ENCODE results near the gene SPO11.
A peak's percentile ranks its signal among the peaks of the same experiment; 100 is the strongest.

Gene SPO11

GRCh38 chr20:57315976-57316480, 13.6 kb upstream of the SPO11 start:
- H3K27me3 ChIP-seq (ENCODE audit: insufficient read depth, low read length), result no peaks in the 10 kb centered on the region
- H3K9me3 ChIP-seq (ENCODE audit: low read length), result no peaks in the 10 kb centered on the region
- H2AFZ ChIP-seq (ENCODE audit: low read depth, low read length), result no peak overlapping the region
- H3K4me3 ChIP-seq (ENCODE audit: low read length), result no peak overlapping the region
- no peaks in the 10 kb centered on the region for H3K36me3 ChIP-seq (ENCODE audit: insufficient read depth, low read length)
- H3K4me1 ChIP-seq (ENCODE audit: insufficient read depth, low read length), result no peaks in the 10 kb centered on the region

- Histone ChIP-seq H3K9me3 (ENCODE audit: low read length) (no peaks in the 10 kb centered on the region), H3K4me1 (ENCODE audit: insufficient read depth, low read length) (no peaks in the 10 kb centered on the region), H3K27me3 (ENCODE audit: insufficient read depth, low read length) (no peaks in the 10 kb centered on the region), H2AFZ (ENCODE audit: low read depth, low read length) (no peak overlapping the region), H3K4me3 (ENCODE audit: low read length) (no peak overlapping the region), H3K36me3 (ENCODE audit: insufficient read depth, low read length) (no peaks in the 10 kb centered on the region)
Observed at GRCh38 chr20:57316795-57317201, 12.8 kb upstream of the SPO11 start.

- Histone ChIP-seq H3K27me3 (ENCODE audit: insufficient read depth, low read length) (no peaks in the 10 kb centered on the region), H3K4me1 (ENCODE audit: insufficient read depth, low read length) (no peaks in the 10 kb centered on the region), H3K4me3 (ENCODE audit: low read length) (no peak overlapping the region), H3K9me3 (ENCODE audit: low read length) (no peaks in the 10 kb centered on the region), H2AFZ (ENCODE audit: low read depth, low read length) (no peak overlapping the region), H3K36me3 (ENCODE audit: insufficient read depth, low read length) (no peaks in the 10 kb centered on the region)
Observed at GRCh38 chr20:57317316-57317788, 12.3 kb upstream of the SPO11 start.

GRCh38 chr20:57317789-57318371, 11.7 kb upstream of the SPO11 start:
- Histone ChIP-seq H3K36me3 (ENCODE audit: insufficient read depth, low read length) (no peaks in the 10 kb centered on the region), H3K27me3 (ENCODE audit: insufficient read depth, low read length) (no peaks in the 10 kb centered on the region)

GRCh38 chr20:57319584-57319983, 10.0 kb upstream of the SPO11 start:
- no peaks in the 10 kb centered on the region for H3K36me3 ChIP-seq (ENCODE audit: insufficient read depth, low read length)
- H3K9me3 ChIP-seq (ENCODE audit: low read length), result no peaks in the 10 kb centered on the region
- H3K4me3 ChIP-seq (ENCODE audit: low read length), result no peak overlapping the region
- H3K27me3 ChIP-seq (ENCODE audit: insufficient read depth, low read length), result no peaks in the 10 kb centered on the region
- H3K4me1 ChIP-seq (ENCODE audit: insufficient read depth, low read length), result peaks cover 7% of the 10 kb centered on the region
- no peak overlapping the region for H2AFZ ChIP-seq (ENCODE audit: low read depth, low read length)

More at GRCh38 chr20:57317789-57318371, 11.7 kb upstream of the SPO11 start:
- no peak overlapping the region for H2AFZ ChIP-seq (ENCODE audit: low read depth, low read length)
- H3K4me1 ChIP-seq (ENCODE audit: insufficient read depth, low read length), result peaks cover 4% of the 10 kb centered on the region
- no peaks in the 10 kb centered on the region for H3K9me3 ChIP-seq (ENCODE audit: low read length)
- no peak overlapping the region for H3K4me3 ChIP-seq (ENCODE audit: low read length)

GRCh38 chr20:57320358-57320757, 9.2 kb upstream of the SPO11 start:
- Histone ChIP-seq H3K4me3 (ENCODE audit: low read length) (no peak overlapping the region), H3K4me1 (ENCODE audit: insufficient read depth, low read length) (peaks cover 7% of the 10 kb centered on the region), H3K27me3 (ENCODE audit: insufficient read depth, low read length) (no peaks in the 10 kb centered on the region), H3K36me3 (ENCODE audit: insufficient read depth, low read length) (no peaks in the 10 kb centered on the region), H2AFZ (ENCODE audit: low read depth, low read length) (no peak overlapping the region), H3K9me3 (ENCODE audit: low read length) (no peaks in the 10 kb centered on the region)

GRCh38 chr20:57321142-57321541, 8.5 kb upstream of the SPO11 start:
- H3K27me3 ChIP-seq (ENCODE audit: insufficient read depth, low read length), result no peaks in the 10 kb centered on the region

GRCh38 chr20:57322476-57322875, 7.1 kb upstream of the SPO11 start:
- H3K9me3 ChIP-seq (ENCODE audit: low read length), result no peaks in the 10 kb centered on the region
- peaks cover 17% of the 10 kb centered on the region for H3K4me1 ChIP-seq (ENCODE audit: insufficient read depth, low read length)
- no peaks in the 10 kb centered on the region for H3K27me3 ChIP-seq (ENCODE audit: insufficient read depth, low read length)
- no peak overlapping the region for H3K4me3 ChIP-seq (ENCODE audit: low read length)
- H3K36me3 ChIP-seq (ENCODE audit: insufficient read depth, low read length), result no peaks in the 10 kb centered on the region
- no peak overlapping the region for H2AFZ ChIP-seq (ENCODE audit: low read depth, low read length)

More at GRCh38 chr20:57321142-57321541, 8.5 kb upstream of the SPO11 start:
- Histone ChIP-seq H3K9me3 (ENCODE audit: low read length) (no peaks in the 10 kb centered on the region), H2AFZ (ENCODE audit: low read depth, low read length) (no peak overlapping the region), H3K4me1 (ENCODE audit: insufficient read depth, low read length) (peaks cover 7% of the 10 kb centered on the region), H3K4me3 (ENCODE audit: low read length) (no peak overlapping the region), H3K36me3 (ENCODE audit: insufficient read depth, low read length) (no peaks in the 10 kb centered on the region)

GRCh38 chr20:57323034-57323433, 6.6 kb upstream of the SPO11 start:
- H2AFZ ChIP-seq (ENCODE audit: low read depth, low read length), result no peak overlapping the region
- peaks cover 17% of the 10 kb centered on the region for H3K4me1 ChIP-seq (ENCODE audit: insufficient read depth, low read length)
- no peaks in the 10 kb centered on the region for H3K36me3 ChIP-seq (ENCODE audit: insufficient read depth, low read length)
- peak overlapping the region; percentile 5 for H3K4me3 ChIP-seq (ENCODE audit: low read length)
- H3K27me3 ChIP-seq (ENCODE audit: insufficient read depth, low read length), result no peaks in the 10 kb centered on the region
- H3K9me3 ChIP-seq (ENCODE audit: low read length), result no peaks in the 10 kb centered on the region

- no peaks in the 10 kb centered on the region for H3K27me3 ChIP-seq (ENCODE audit: insufficient read depth, low read length)
- peaks cover 17% of the 10 kb centered on the region for H3K4me1 ChIP-seq (ENCODE audit: insufficient read depth, low read length)
- no peaks in the 10 kb centered on the region for H3K9me3 ChIP-seq (ENCODE audit: low read length)
- no peak overlapping the region for H2AFZ ChIP-seq (ENCODE audit: low read depth, low read length)
- no peaks in the 10 kb centered on the region for H3K36me3 ChIP-seq (ENCODE audit: insufficient read depth, low read length)
- no peak overlapping the region for H3K4me3 ChIP-seq (ENCODE audit: low read length)
Observed at GRCh38 chr20:57325632-57326356, 3.8 kb upstream of the SPO11 start.

- Histone ChIP-seq H3K9me3 (ENCODE audit: low read length) (no peaks in the 10 kb centered on the region), H2AFZ (ENCODE audit: low read depth, low read length) (no peak overlapping the region), H3K4me3 (ENCODE audit: low read length) (no peak overlapping the region), H3K4me1 (ENCODE audit: insufficient read depth, low read length) (peaks cover 17% of the 10 kb centered on the region), H3K27me3 (ENCODE audit: insufficient read depth, low read length) (no peaks in the 10 kb centered on the region), H3K36me3 (ENCODE audit: insufficient read depth, low read length) (no peaks in the 10 kb centered on the region)
Observed at GRCh38 chr20:57326667-57327455, 2.7 kb upstream of the SPO11 start.

- H3K4me1 ChIP-seq (ENCODE audit: insufficient read depth, low read length), result peaks cover 14% of the 10 kb centered on the region
- no peaks in the 10 kb centered on the region for H3K27me3 ChIP-seq (ENCODE audit: insufficient read depth, low read length)
- H3K36me3 ChIP-seq (ENCODE audit: insufficient read depth, low read length), result no peaks in the 10 kb centered on the region
- no peaks in the 10 kb centered on the region for H3K9me3 ChIP-seq (ENCODE audit: low read length)
- H2AFZ ChIP-seq (ENCODE audit: low read depth, low read length), result no peak overlapping the region
- H3K4me3 ChIP-seq (ENCODE audit: low read length), result no peak overlapping the region
Observed at GRCh38 chr20:57327820-57328219, 1.8 kb upstream of the SPO11 start.

- Histone ChIP-seq H3K27me3 (ENCODE audit: insufficient read depth, low read length) (no peaks in the 10 kb centered on the region), H3K4me1 (ENCODE audit: insufficient read depth, low read length) (peaks cover 10% of the 10 kb centered on the region), H3K36me3 (ENCODE audit: insufficient read depth, low read length) (no peaks in the 10 kb centered on the region), H2AFZ (ENCODE audit: low read depth, low read length) (no peak overlapping the region), H3K9me3 (ENCODE audit: low read length) (no peaks in the 10 kb centered on the region), H3K4me3 (ENCODE audit: low read length) (no peak overlapping the region)
Observed at GRCh38 chr20:57330998-57331397, 1.4 kb downstream of the SPO11 start.

Measured in neuron (in vitro differentiated cells).